Naive B cell (primary cell): ENCODE results near the gene DOC2A. TPM values are rescaled to one million over a fixed set of nuclear protein-coding genes. Genes with fewer than 3 reads are reported as not detected.

Source experiments
- ATAC-seq, 2 donors: fragments of 150-1000 bp; cut with Tn5 transposase; 2 replicates each; pipeline ENCODE4 v1.10.0; 2021; ENCODE audit warnings: low read depth in 2 of 2, mild to moderate bottlenecking in 2 of 2, moderate library complexity in 2 of 2
- DNase-seq: peaks from one replicate; pipeline ENCODE4 v3.0.0; 2022
- H3K27ac Mint-ChIP-seq, 6 donors: one replicate each; pipeline ENCODE4 v1.8.0; 2020 to 2022; ENCODE audit warnings: mild to moderate bottlenecking in 6 of 6, mixed read lengths in 6 of 6, moderate library complexity in 5 of 6, inconsistent platforms in 2 of 6
- H3K27me3 Mint-ChIP-seq, 3 donors: one replicate each; pipeline ENCODE4 v1.8.0; 2021 to 2022; ENCODE audit warnings: mixed read lengths in 3 of 3, mild to moderate bottlenecking in 1 of 3
- H3K36me3 Mint-ChIP-seq, 2 donors: one replicate each; pipeline ENCODE4 v1.8.0; 2020 to 2022; ENCODE audit warnings: mixed read lengths in 2 of 2, inconsistent platforms in 1 of 2, mild to moderate bottlenecking in 1 of 2
- H3K4me1 Mint-ChIP-seq, 3 donors: one replicate each; pipeline ENCODE4 v1.8.0; 2020 to 2022; ENCODE audit warnings: mixed read lengths in 3 of 3, inconsistent platforms in 1 of 3, mild to moderate bottlenecking in 1 of 3, moderate library complexity in 1 of 3
- H3K4me3 Mint-ChIP-seq, 8 donors: one replicate each; pipeline ENCODE4 v1.8.0; 2020 to 2022; ENCODE audit warnings: mild to moderate bottlenecking in 8 of 8, mixed read lengths in 8 of 8, moderate library complexity in 8 of 8, inconsistent platforms in 2 of 8
- H3K9me3 Mint-ChIP-seq, 7 donors: one replicate each; pipeline ENCODE4 v1.8.0; 2020 to 2022; ENCODE audit warnings: mixed read lengths in 7 of 7, mild to moderate bottlenecking in 5 of 7, inconsistent platforms in 2 of 7, moderate library complexity in 1 of 7
- polyA plus RNA-seq, 6 donors: library from polyadenylated mRNA; unstranded; fragments of 300-500 nt; fragmentation: Illumina TruSeq; gene quantifications; one replicate each; pipeline ENCODE4 v1.2.3, GENCODE V29; 2021; ENCODE audit warnings: low read depth in 6 of 6

DOC2A gene
- polyA plus RNA-seq, 6 donors from 2014 or later = not detected

GRCh38 chr16:29975134-29975538, 35.7 kb downstream of the DOC2A start:
- Mint-ChIP-seq H3K4me1 (peaks cover 36 to 61% (median 38%) of the 10 kb centered on the region in 3 donors), H3K27ac (peak overlapping the region in 5 of 6 donors; percentile 3 to 95 (median 74)), H3K9me3 (no peaks in the 10 kb centered on the region), H3K4me3 (peak overlapping the region; percentile 86 to 99 (median 94)), H3K27me3 (no peaks in the 10 kb centered on the region), H3K36me3 (peaks cover 0 to 11% of the 10 kb centered on the region in 2 donors)
- ATAC-seq = no peak
- no peak for DNase-seq

DNA sequence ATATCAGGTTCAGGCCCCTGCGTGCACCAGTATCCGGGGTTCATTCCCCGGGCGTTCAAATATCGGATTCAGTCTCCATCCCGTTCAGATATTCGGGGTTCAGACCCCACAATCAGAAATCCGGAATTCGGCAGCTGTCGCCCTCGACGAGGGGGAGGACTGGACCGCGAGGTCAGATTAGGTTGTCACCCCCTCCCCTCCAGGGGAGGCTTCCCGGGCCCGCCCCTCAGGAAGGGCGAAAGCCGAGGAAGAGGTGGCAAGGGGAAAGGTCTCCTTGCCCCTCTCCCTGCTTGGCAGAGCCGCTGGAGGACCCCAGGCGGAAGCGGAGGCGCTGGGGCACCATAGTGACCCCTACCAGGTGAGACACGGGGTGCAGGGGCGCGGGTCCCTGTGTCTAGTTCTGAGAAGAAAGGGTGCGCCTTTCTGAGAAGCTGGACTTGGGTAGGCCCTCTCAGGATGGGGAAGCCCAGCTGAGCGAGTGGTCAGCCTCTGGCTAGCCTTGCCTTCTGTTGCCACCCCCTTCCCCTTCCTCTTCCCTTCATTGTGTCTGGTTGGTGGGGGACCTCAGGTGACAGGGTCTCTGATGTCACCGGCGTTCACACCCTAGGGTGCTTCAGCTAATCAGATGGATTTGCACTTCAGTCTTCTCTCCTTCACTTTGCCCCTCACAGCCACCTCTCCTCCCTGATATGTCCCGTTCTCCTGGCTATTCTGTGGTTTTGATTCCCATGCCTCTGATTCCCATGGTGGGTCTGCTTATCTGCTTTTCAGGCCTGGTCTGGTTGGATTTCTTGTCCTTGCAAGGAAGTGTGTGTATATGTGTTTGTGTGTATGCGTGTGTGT, 36.3 kb downstream of the DOC2A start:
- DNase-seq (no peak), ATAC-seq (no peak)
- Mint-ChIP-seq H3K9me3 (no peaks in the 10 kb centered on the region), H3K36me3 (peaks cover 0 to 12% of the 10 kb centered on the region in 2 donors), H3K27me3 (no peaks in the 10 kb centered on the region), H3K4me3 (peak overlapping the region; percentile 86 to 99 (median 94)), H3K27ac (peak overlapping the region; percentile 3 to 95 (median 86)), H3K4me1 (peaks cover 36 to 58% (median 40%) of the 10 kb centered on the region in 3 donors)

- Mint-ChIP-seq H3K36me3 (peaks cover 0 to 11% of the 10 kb centered on the region in 2 donors), H3K27ac (peak within 1 kb of the TSS; percentile 88 to 98 (median 94)), H3K4me1 (peaks cover 38 to 51% (median 42%) of the 10 kb centered on the region in 3 donors), H3K4me3 (peak within 1 kb of the TSS; percentile 86 to 99 (median 94)), H3K9me3 (no peaks in the 10 kb centered on the region), H3K27me3 (no peaks in the 10 kb centered on the region)
- peak; percentile 95 to 97 for ATAC-seq
- DNase-seq = peak; percentile 98
Measured at GRCh38 chr16:29973384-29974246, 37.2 kb downstream of the DOC2A start, which contains the start of gene TAOK2. TAOK2 (plus strand) TSS chr16:29973868; CDS start chr16:29977773, 3,905 bp downstream.

- Mint-ChIP-seq H3K36me3 (peaks cover 0 to 14% of the 10 kb centered on the region in 2 donors), H3K9me3 (no peaks in the 10 kb centered on the region), H3K27ac (peak overlapping the region in 5 of 6 donors; percentile 88 to 98 (median 93)), H3K27me3 (no peaks in the 10 kb centered on the region), H3K4me3 (peak overlapping the region; percentile 62 to 99 (median 93)), H3K4me1 (peaks cover 37 to 46% (median 38%) of the 10 kb centered on the region in 3 donors)
- ATAC-seq (no peak), DNase-seq (no peak)
Measured at GRCh38 chr16:29972992-29973383, 37.8 kb downstream of the DOC2A start.

GRCh38 chr16:29972500-29972899, 38.3 kb downstream of the DOC2A start:
- no peaks in the 10 kb centered on the region for H3K27me3 Mint-ChIP-seq
- H3K4me1 Mint-ChIP-seq = peaks cover 37 to 46% (median 38%) of the 10 kb centered on the region in 3 donors
- no peaks in the 10 kb centered on the region for H3K9me3 Mint-ChIP-seq
- ATAC-seq = no peak
- peak overlapping the region in 3 of 6 donors; percentile 90 to 95 (median 93) for H3K27ac Mint-ChIP-seq
- DNase-seq = no peak
- peaks cover 0 to 14% of the 10 kb centered on the region in 2 donors for H3K36me3 Mint-ChIP-seq
- H3K4me3 Mint-ChIP-seq = peak overlapping the region in 7 of 8 donors; percentile 62 to 99 (median 93)

DNA sequence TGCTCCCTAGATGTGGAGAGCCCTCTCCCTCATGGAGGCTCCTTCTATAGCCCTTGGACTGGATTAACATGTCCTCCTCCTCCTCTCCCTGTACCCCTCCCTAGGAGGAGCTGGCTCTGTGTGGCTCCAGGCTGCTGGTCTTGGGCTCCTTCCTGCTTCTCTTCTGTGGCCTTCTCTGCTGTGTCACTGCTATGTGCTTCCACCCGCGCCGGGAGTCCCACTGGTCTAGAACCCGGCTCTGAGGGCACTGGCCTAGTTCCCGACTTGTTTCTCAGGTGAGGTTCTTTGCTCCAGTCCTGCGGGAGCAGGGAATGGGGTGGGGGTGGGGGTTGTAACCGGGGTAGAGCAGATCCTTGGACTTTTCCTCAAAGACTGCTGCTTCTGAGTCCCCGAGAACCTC, 39.5 kb downstream of the DOC2A start:
- H3K27me3 Mint-ChIP-seq = no peaks in the 10 kb centered on the region
- ATAC-seq (no peak), DNase-seq (no peak)
- peaks cover 0 to 14% of the 10 kb centered on the region in 2 donors for H3K36me3 Mint-ChIP-seq
- no peak overlapping the region for H3K4me3 Mint-ChIP-seq
- peaks cover 32 to 34% (median 32%) of the 10 kb centered on the region in 3 donors for H3K4me1 Mint-ChIP-seq
- no peaks in the 10 kb centered on the region for H3K9me3 Mint-ChIP-seq
- peak overlapping the region in 1 of 6 donors; percentile 24 for H3K27ac Mint-ChIP-seq

DNA sequence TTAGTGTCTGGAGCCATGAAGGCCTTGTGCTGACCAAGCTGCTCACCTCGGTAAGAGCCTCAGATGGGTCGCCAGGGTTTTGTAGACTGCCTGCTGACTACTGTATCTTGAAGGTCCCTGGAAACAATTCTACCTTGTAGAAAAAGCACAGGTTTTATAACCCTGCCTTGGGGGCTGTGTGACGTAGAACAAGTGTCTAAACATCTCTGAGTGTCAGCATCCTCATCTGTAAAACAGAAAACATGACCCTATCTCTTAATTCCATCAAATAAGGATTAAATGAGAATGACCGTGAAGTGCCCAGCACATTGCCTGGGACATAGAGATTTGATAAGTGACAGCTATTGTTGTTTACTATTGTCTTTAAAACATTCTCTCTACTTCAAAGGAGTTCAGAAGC, 42.6 kb downstream of the DOC2A start:
- H3K36me3 Mint-ChIP-seq = peaks cover 4 to 14% of the 10 kb centered on the region in 2 donors

GRCh38 chr16:29963021-29963743, 47.6 kb downstream of the DOC2A start:
- ATAC-seq = no peak
- H3K9me3 Mint-ChIP-seq = no peaks in the 10 kb centered on the region
- H3K27me3 Mint-ChIP-seq = no peaks in the 10 kb centered on the region
- DNase-seq = no peak
- peaks cover 15 to 21% (median 16%) of the 10 kb centered on the region in 3 donors for H3K4me1 Mint-ChIP-seq
- peak overlapping the region in 5 of 6 donors; percentile 63 to 96 (median 92) for H3K27ac Mint-ChIP-seq
- H3K36me3 Mint-ChIP-seq = peaks cover 0 to 4% of the 10 kb centered on the region in 2 donors
- peak overlapping the region; percentile 73 to 98 (median 92) for H3K4me3 Mint-ChIP-seq

More for the DNA sequence above, 42.6 kb downstream of the DOC2A start:
- peak overlapping the region in 1 of 6 donors; percentile 71 for H3K27ac Mint-ChIP-seq
- ATAC-seq = no peak
- no peaks in the 10 kb centered on the region for H3K27me3 Mint-ChIP-seq
- H3K9me3 Mint-ChIP-seq = no peaks in the 10 kb centered on the region
- H3K4me3 Mint-ChIP-seq = peak overlapping the region in 1 of 8 donors; percentile 11
- no peak for DNase-seq
- H3K4me1 Mint-ChIP-seq = peaks cover 6 to 13% (median 9%) of the 10 kb centered on the region in 3 donors

DNA sequence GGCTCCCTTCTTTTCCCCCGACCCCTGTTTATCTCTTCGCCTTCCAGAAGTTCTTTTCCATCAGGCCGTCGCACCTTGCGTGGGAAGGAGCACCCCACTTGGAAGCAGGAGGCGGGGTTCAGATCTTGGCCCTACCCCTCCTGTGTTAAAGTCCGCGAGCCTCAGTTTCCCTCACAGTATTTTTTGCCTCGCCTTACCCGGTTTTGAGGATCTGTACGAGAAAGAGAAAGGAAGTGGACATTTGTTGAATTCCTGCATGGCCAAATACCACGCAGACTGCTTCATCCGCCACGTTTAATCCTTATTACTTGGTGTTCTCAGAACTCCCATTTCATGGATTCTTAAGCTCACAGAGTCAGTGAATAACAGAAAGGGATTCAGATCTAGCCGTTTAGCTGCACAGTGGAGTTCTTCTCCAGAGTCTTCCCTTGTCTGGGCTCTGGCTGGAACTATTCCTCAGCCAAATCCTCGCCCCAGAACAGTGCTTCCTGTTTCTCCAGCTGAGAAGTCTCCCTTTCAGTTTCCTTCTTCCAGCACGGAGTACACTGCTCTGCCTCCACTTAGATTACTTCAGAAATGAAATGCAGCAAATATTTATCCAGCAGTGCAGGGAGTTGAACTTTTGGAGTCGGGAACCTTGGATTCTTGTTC, 48.4 kb downstream of the DOC2A start:
- peak overlapping the region; percentile 87 to 98 (median 92) for H3K4me3 Mint-ChIP-seq
- H3K36me3 Mint-ChIP-seq = peaks cover 0 to 4% of the 10 kb centered on the region in 2 donors
- no peaks in the 10 kb centered on the region for H3K9me3 Mint-ChIP-seq
- H3K27ac Mint-ChIP-seq = peak overlapping the region; percentile 81 to 96 (median 94)
- H3K4me1 Mint-ChIP-seq = peaks cover 15 to 21% (median 16%) of the 10 kb centered on the region in 3 donors
- DNase-seq (peak; percentile 25), ATAC-seq (no peak)
- no peaks in the 10 kb centered on the region for H3K27me3 Mint-ChIP-seq

- peak within 1 kb of the TSS; percentile 87 to 98 (median 94) for H3K4me3 Mint-ChIP-seq
- H3K27me3 Mint-ChIP-seq = no peaks in the 10 kb centered on the region
- peaks cover 0 to 4% of the 10 kb centered on the region in 2 donors for H3K36me3 Mint-ChIP-seq
- DNase-seq (peak; percentile 96), ATAC-seq (peak; percentile 85 to 88)
- H3K27ac Mint-ChIP-seq = peak within 1 kb of the TSS; percentile 81 to 96 (median 94)
- H3K4me1 Mint-ChIP-seq = peaks cover 15 to 21% (median 16%) of the 10 kb centered on the region in 3 donors
- no peaks in the 10 kb centered on the region for H3K9me3 Mint-ChIP-seq
Measured at GRCh38 chr16:29961479-29962343, 49.1 kb downstream of the DOC2A start, which contains the start of gene TMEM219. TMEM219 (plus strand) TSS chr16:29962079; CDS start chr16:29963144, 1,065 bp downstream.

GRCh38 chr16:29961127-29961478, 49.7 kb downstream of the DOC2A start:
- peak overlapping the region; percentile 87 to 98 (median 93) for H3K4me3 Mint-ChIP-seq
- peaks cover 0 to 3% of the 10 kb centered on the region in 2 donors for H3K36me3 Mint-ChIP-seq
- DNase-seq (no peak), ATAC-seq (no peak)
- H3K27ac Mint-ChIP-seq = peak overlapping the region; percentile 53 to 93 (median 72)
- no peaks in the 10 kb centered on the region for H3K9me3 Mint-ChIP-seq
- H3K27me3 Mint-ChIP-seq = no peaks in the 10 kb centered on the region
- H3K4me1 Mint-ChIP-seq = peaks cover 15 to 21% (median 16%) of the 10 kb centered on the region in 3 donors
